A549 (cell line): ENCODE measurements around the gene SIRPA. TPM values are rescaled to one million over a fixed set of nuclear protein-coding genes. Genes with fewer than 3 reads are reported as not detected.

Experiments used
- ATAC-seq, 2 experiments: fragments of 200-7000 bp in 1 of 2; fragments of >200 bp in 1 of 2; cut with Nextera tagmentation in 1 of 2; cut with Tn5 transposase in 1 of 2; 3 replicates each; pipeline versions ENCODE4 v1.8.0 to v1.9.1; 2018 to 2020; ENCODE audit warnings: mild to moderate bottlenecking in 1 of 2, moderate library complexity in 1 of 2
- CTCF ChIA-PET: fragments of 300-600 bp; sonication (Branson Sonifier 250); formaldehyde crosslinking; extraction: SDS; loops from one replicate; lab custom pipeline; 2021; ENCODE audit warnings: antibody characterized with exemption, inconsistent platforms; lab: Yijun Ruan, JAX
- POLR2A ChIA-PET: fragments of 350-600 bp; formaldehyde crosslinking; extraction: SDS; loops from one replicate; lab custom pipeline; 2021; ENCODE audit warnings: antibody characterized with exemption, inconsistent platforms; lab: Yijun Ruan, JAX
- DNase-seq, 2 experiments: peaks; one replicate each; pipeline versions ENCODE4 v3.0.0 to v3.0.0-alpha.2; 2011 to 2016; ENCODE audit warnings: low read depth in 1 of 2, low spot score in 1 of 2
- FAIRE-seq: peaks from 2 replicates; lab custom pipeline; 2011; peaks lifted over from hg19 to GRCh38; lab: Jason Lieb, UNC
- H3K27ac ChIP-seq, 2 experiments: fragments of >200 bp; sonication (Bioruptor Twin); formaldehyde crosslinking; 3 replicates each; pipeline ENCODE4 v1.5.1; 2016 to 2017
- H3K4me1 ChIP-seq: fragments of >200 bp; sonication (Bioruptor Twin); formaldehyde crosslinking; 3 replicates; pipeline ENCODE4 v1.6.1; 2016
- H3K4me2 ChIP-seq: fragments of >200 bp; sonication (Bioruptor Twin); formaldehyde crosslinking; 3 replicates; pipeline ENCODE4 v1.6.1; 2016
- H3K4me3 ChIP-seq: fragments of >200 bp; sonication (Bioruptor Twin); formaldehyde crosslinking; 3 replicates; pipeline ENCODE4 v1.5.1; 2016
- H3K9me3 ChIP-seq: fragments of >200 bp; sonication (Bioruptor Twin); formaldehyde crosslinking; 3 replicates; pipeline ENCODE4 v1.6.1; 2016
- CBX8 ChIP-seq: fragments of 200-600 bp; sonication (generic); IDR thresholded peaks from 2 replicates; pipeline ENCODE4 v1.6.1; 2016
- CEBPB ChIP-seq, 2 experiments: fragments of >200 bp in 1 of 2; sonication (Bioruptor Twin) in 1 of 2; formaldehyde crosslinking in 1 of 2; IDR thresholded peaks; 2 replicates each; pipeline ENCODE4 v1.6.1; 2012 to 2016
- CHD4 ChIP-seq: fragments of 200-600 bp; sonication (generic); IDR thresholded peaks from 2 replicates; pipeline ENCODE4 v1.6.1; 2016; ENCODE audit warnings: antibody characterized with exemption, mild to moderate bottlenecking, borderline replicate concordance
- EHMT2 ChIP-seq: fragments of 200-600 bp; sonication (generic); IDR thresholded peaks from 2 replicates; pipeline ENCODE4 v1.6.1; 2016; ENCODE audit warnings: antibody characterized with exemption, low read depth, mild to moderate bottlenecking, moderate library complexity
- EP300 ChIP-seq, 2 experiments: fragments of >200 bp; sonication (Bioruptor Twin); formaldehyde crosslinking; IDR thresholded peaks; 2 replicates in 1 of 2; 3 replicates in 1 of 2; pipeline ENCODE4 v1.6.1; 2016 to 2017
- ESRRA ChIP-seq: fragments of 150-350 bp; IDR thresholded peaks from 2 replicates; pipeline ENCODE4 v1.6.1; 2014; ENCODE audit warnings: mild to moderate bottlenecking, low read length, borderline replicate concordance
- FOSB ChIP-seq: fragments of 250-450 bp; sonication (Bioruptor Pico); IDR thresholded peaks from 2 replicates; pipeline ENCODE4 v1.5.0; 2020; ENCODE audit warnings: mild to moderate bottlenecking, moderate library complexity
- FOSL2 ChIP-seq, 2 experiments: fragments of 450-650 bp in 1 of 2; fragments of >200 bp in 1 of 2; sonication (Bioruptor Twin) in 1 of 2; formaldehyde crosslinking; IDR thresholded peaks; 2 replicates each; pipeline versions ENCODE4 v1.5.0 to v1.6.1; 2016 to 2020; ENCODE audit warnings: mild to moderate bottlenecking in 1 of 2, moderate library complexity in 1 of 2
- HDAC2 ChIP-seq: fragments of 200-600 bp; sonication (generic); IDR thresholded peaks from 2 replicates; pipeline ENCODE4 v1.6.1; 2016
- HOXB13 ChIP-seq: fragments of 250-450 bp; sonication (Bioruptor Pico); IDR thresholded peaks from 2 replicates; pipeline ENCODE4 v1.5.0; 2020; ENCODE audit warnings: low read depth, mild to moderate bottlenecking, moderate library complexity
- HOXB5 ChIP-seq: fragments of 250-450 bp; sonication (Bioruptor Pico); IDR thresholded peaks from 2 replicates; pipeline ENCODE4 v1.5.0; 2020; ENCODE audit warnings: mild to moderate bottlenecking, moderate library complexity
- JUN ChIP-seq, 2 experiments: fragments of >200 bp; sonication (Bioruptor Twin); formaldehyde crosslinking; IDR thresholded peaks; 2 replicates in 1 of 2; 3 replicates in 1 of 2; pipeline ENCODE4 v1.6.1; 2016 to 2017
- JUNB ChIP-seq: fragments of >200 bp; sonication (Bioruptor Twin); formaldehyde crosslinking; IDR thresholded peaks from 2 replicates; pipeline ENCODE4 v1.6.1; 2016
- KDM5A ChIP-seq: fragments of 200-600 bp; sonication (generic); IDR thresholded peaks from 2 replicates; pipeline ENCODE4 v1.6.1; 2016; ENCODE audit warnings: antibody characterized with exemption, mild to moderate bottlenecking
- MAFK ChIP-seq: fragments of 450-650 bp; IDR thresholded peaks from 2 replicates; pipeline ENCODE4 v1.6.1; 2014; ENCODE audit not compliant: partially characterized antibody
- MAZ ChIP-seq: fragments of 150-350 bp; IDR thresholded peaks from 2 replicates; pipeline ENCODE4 v1.6.1; 2014; ENCODE audit warnings: antibody characterized with exemption, low read depth, low read length, borderline replicate concordance
- NR3C1 ChIP-seq: fragments of >200 bp; sonication (Bioruptor Twin); formaldehyde crosslinking; IDR thresholded peaks from 3 replicates; pipeline ENCODE4 v1.6.1; 2017
- PHF8 ChIP-seq: fragments of 200-600 bp; sonication (generic); IDR thresholded peaks from 2 replicates; pipeline ENCODE4 v1.6.1; 2016; ENCODE audit warnings: low read depth, mild to moderate bottlenecking, antibody characterized with exemption, moderate library complexity, borderline replicate concordance
- RAD21 ChIP-seq, 2 experiments: fragments of >200 bp in 1 of 2; sonication (Bioruptor Twin) in 1 of 2; formaldehyde crosslinking in 1 of 2; IDR thresholded peaks in 1 of 2; conservative IDR thresholded peaks in 1 of 2; 2 replicates in 1 of 2; 3 replicates in 1 of 2; pipeline ENCODE4 v1.6.1; 2012 to 2018; ENCODE audit warnings: inconsistent platforms in 1 of 2
- RCOR1 ChIP-seq: fragments of 150-350 bp; IDR thresholded peaks from 2 replicates; pipeline ENCODE4 v1.6.1; 2014; ENCODE audit warnings: antibody characterized with exemption, low read length, low read depth
- RNF2 ChIP-seq: fragments of 200-600 bp; sonication (generic); IDR thresholded peaks from 2 replicates; pipeline ENCODE4 v1.6.1; 2016; ENCODE audit warnings: low read depth, mild to moderate bottlenecking, antibody characterized with exemption, moderate library complexity, borderline replicate concordance
- ZNF302 ChIP-seq: fragments of 250-450 bp; sonication (Bioruptor Pico); IDR thresholded peaks from 2 replicates; pipeline ENCODE4 v1.9.0; 2021; ENCODE audit warnings: inconsistent platforms, mild to moderate bottlenecking, moderate library complexity
- WGBS: methylation state at CpG from one replicate; pipeline ENCODE4 v1.1.6; 2017; ENCODE audit errors: missing lambda C conversion rate; 5-methylcytosine and 5-hydroxymethylcytosine counted together
- polyA plus RNA-seq, 4 experiments: library from polyadenylated mRNA; depleted of rRNA in 3 of 4; stranded (reverse); fragments of >200 nt; fragmentation: RNase III in 1 of 4; extraction: RNeasy Plus Mini Kit Qiagen cat#74134 plus additional on column Dnase treatment in 1 of 4; gene quantifications; 2 replicates in 3 of 4; 3 replicates in 1 of 4; pipeline ENCODE4 v1.2.3, GENCODE V29; 2011 to 2017
- TF ChIP-seq, protein P1 (sequence below): fragments of >200 bp; sonication (Bioruptor Twin); formaldehyde crosslinking; IDR thresholded peaks from 3 replicates; pipeline ENCODE4 v1.5.1; 2016
- TF ChIP-seq, protein P2 (sequence below): fragments of 150-350 bp; IDR thresholded peaks from 2 replicates; pipeline ENCODE4 v1.6.1; 2014; ENCODE audit warnings: low read depth, mild to moderate bottlenecking, low read length
- TF ChIP-seq, protein P3 (sequence below): fragments of 250-450 bp; sonication (Bioruptor Pico); IDR thresholded peaks from 2 replicates; pipeline ENCODE4 v1.5.0; 2021; ENCODE audit warnings: mild to moderate bottlenecking, moderate library complexity, borderline replicate concordance
- TF ChIP-seq, protein P4 (sequence below): fragments of >200 bp; sonication (Bioruptor Twin); formaldehyde crosslinking; IDR thresholded peaks from 3 replicates; pipeline ENCODE4 v1.6.1; 2016

The SIRPA gene
- polyA plus RNA-seq, 2 of the 4 experiments (the other 2 are of a cell fraction): 12.8 to 21.6 TPM

DNA sequence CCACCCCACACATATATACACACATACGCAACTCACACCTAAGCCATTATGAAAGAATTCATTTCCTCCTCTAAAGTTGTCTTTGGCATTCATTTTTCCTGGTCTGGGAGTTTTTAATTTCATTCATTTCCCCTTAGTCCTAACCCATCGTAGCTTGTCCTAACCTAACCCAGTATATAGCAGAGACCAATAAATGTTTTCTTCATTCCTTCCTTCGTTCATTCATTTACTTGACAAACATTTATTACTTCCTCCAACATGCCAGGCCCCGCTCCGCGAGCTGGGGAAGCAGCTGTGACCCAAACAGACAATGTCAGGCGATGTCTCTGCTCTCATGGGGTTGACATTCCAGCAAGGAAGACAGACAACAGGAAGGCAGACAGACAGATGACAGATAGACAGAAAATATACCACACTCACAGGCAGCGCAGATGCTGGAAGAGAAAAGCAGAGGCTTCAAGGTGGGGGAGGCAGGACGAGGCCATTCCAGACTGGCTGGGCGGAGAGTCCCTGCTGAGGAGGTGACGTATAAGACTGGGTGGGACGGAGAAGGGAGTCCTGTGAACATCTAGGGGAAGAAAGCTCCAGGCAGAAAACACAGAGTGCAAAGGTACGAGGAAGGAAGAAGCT, 33.7 kb upstream of the SIRPA start:
- no peak for TF ChIP-seq HOXB5 (CRISPR knock-in tag)
- TF ChIP-seq, protein P1, sequence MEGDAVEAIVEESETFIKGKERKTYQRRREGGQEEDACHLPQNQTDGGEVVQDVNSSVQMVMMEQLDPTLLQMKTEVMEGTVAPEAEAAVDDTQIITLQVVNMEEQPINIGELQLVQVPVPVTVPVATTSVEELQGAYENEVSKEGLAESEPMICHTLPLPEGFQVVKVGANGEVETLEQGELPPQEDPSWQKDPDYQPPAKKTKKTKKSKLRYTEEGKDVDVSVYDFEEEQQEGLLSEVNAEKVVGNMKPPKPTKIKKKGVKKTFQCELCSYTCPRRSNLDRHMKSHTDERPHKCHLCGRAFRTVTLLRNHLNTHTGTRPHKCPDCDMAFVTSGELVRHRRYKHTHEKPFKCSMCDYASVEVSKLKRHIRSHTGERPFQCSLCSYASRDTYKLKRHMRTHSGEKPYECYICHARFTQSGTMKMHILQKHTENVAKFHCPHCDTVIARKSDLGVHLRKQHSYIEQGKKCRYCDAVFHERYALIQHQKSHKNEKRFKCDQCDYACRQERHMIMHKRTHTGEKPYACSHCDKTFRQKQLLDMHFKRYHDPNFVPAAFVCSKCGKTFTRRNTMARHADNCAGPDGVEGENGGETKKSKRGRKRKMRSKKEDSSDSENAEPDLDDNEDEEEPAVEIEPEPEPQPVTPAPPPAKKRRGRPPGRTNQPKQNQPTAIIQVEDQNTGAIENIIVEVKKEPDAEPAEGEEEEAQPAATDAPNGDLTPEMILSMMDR: no peak
- TF ChIP-seq CBX8: no peak
- TF ChIP-seq MAFK: no peak
- TF ChIP-seq, protein P2, sequence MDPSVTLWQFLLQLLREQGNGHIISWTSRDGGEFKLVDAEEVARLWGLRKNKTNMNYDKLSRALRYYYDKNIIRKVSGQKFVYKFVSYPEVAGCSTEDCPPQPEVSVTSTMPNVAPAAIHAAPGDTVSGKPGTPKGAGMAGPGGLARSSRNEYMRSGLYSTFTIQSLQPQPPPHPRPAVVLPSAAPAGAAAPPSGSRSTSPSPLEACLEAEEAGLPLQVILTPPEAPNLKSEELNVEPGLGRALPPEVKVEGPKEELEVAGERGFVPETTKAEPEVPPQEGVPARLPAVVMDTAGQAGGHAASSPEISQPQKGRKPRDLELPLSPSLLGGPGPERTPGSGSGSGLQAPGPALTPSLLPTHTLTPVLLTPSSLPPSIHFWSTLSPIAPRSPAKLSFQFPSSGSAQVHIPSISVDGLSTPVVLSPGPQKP: no peak
- TF ChIP-seq RNF2: no peak
- TF ChIP-seq HDAC2: no peak
- TF ChIP-seq JUN (IDR thresholded peaks at IDR 0.05): no peak
- no peak for TF ChIP-seq ESRRA
- TF ChIP-seq JUNB: no peak
- no peak for TF ChIP-seq ZNF302 (CRISPR knock-in tag)
- no peak for TF ChIP-seq CEBPB (IDR thresholded peaks at IDR 0.05)
- TF ChIP-seq MAZ: no peak
- TF ChIP-seq HOXB13 (CRISPR knock-in tag): no peak
- TF ChIP-seq CHD4: no peak
- no peak for TF ChIP-seq NR3C1
- TF ChIP-seq, all 56 proteins: peak for 0
- FAIRE-seq (no peak), ATAC-seq (peak in 1 of 2 experiments; percentile 53; a peak in 3 of 6 replicates), DNase-seq (peak in 1 of 2 experiments; percentile 34)
- no peak overlapping the region for H3K4me2 ChIP-seq
- CTCF ChIA-PET: interaction anchor here (1.0 to 2.0 kb wide), 7 partner anchors 12 to 97 kb away, joined by 3 to 6 read pairs (median 3); no protein-coding TSS in a partner anchor
- no peaks in the 10 kb centered on the region for H3K4me1 ChIP-seq
- WGBS: 61% methylated on average over 13 of the region's 13 CpGs
- no peak overlapping the region for H3K27ac ChIP-seq
- POLR2A ChIA-PET: no interaction called here
- H3K4me3 ChIP-seq: no peak overlapping the region
- no peaks in the 10 kb centered on the region for H3K9me3 ChIP-seq

DNA sequence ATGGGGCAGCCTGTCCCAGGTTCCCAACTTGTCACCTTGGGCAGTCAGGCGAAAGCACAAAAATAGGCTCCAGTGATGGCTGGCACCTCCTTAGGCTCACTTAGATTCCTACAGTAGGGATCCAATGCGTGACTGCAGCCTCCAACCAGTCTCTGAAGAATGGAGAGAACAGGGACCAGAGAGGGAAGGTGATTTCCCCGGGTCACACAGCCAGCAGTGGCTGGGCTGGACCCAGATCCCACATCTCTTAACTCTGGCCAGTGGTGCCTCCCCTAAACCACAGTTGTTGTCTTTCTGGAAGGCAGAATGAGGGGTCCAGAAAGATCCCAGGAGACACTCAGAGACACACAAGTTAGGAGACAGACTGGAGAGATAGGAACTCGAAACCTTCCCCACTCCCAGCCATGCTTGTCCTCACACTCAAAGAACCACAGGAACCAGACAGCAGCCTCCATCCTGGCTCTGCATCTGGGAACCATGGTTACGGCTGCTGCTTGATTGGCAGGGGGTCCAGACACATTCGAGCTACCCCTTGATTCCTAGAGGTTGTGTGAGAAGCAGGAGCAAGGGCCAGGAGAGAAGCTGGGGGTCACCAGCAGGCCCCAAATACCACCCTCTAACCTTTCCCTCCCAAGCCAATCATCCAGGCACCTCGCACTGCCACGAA, 33.1 kb upstream of the SIRPA start:
- ATAC-seq (no peak), FAIRE-seq (no peak), DNase-seq (no peak)
- peaks cover 6% of the 10 kb centered on the region for H3K4me1 ChIP-seq
- no peak overlapping the region for H3K27ac ChIP-seq
- TF ChIP-seq, protein P3, sequence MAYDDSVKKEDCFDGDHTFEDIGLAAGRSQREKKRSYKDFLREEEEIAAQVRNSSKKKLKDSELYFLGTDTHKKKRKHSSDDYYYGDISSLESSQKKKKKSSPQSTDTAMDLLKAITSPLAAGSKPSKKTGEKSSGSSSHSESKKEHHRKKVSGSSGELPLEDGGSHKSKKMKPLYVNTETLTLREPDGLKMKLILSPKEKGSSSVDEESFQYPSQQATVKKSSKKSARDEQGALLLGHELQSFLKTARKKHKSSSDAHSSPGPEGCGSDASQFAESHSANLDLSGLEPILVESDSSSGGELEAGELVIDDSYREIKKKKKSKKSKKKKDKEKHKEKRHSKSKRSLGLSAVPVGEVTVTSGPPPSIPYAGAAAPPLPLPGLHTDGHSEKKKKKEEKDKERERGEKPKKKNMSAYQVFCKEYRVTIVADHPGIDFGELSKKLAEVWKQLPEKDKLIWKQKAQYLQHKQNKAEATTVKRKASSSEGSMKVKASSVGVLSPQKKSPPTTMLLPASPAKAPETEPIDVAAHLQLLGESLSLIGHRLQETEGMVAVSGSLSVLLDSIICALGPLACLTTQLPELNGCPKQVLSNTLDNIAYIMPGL: no peak
- no peak for TF ChIP-seq FOSB (CRISPR knock-in tag)
- no peak for TF ChIP-seq FOSL2 (IDR thresholded peaks at IDR 0.05)
- TF ChIP-seq FOSL2 (CRISPR knock-in tag; IDR thresholded peaks at IDR 0.05): no peak
- TF ChIP-seq EHMT2: no peak
- no peak for TF ChIP-seq EP300 (IDR thresholded peaks at IDR 0.05)
- TF ChIP-seq RAD21 (conservative IDR thresholded peaks at IDR 0.05 in 1 of 2, IDR thresholded peaks at IDR 0.05 in 1 of 2): no peak
- TF ChIP-seq RCOR1: no peak
- TF ChIP-seq, protein P4, sequence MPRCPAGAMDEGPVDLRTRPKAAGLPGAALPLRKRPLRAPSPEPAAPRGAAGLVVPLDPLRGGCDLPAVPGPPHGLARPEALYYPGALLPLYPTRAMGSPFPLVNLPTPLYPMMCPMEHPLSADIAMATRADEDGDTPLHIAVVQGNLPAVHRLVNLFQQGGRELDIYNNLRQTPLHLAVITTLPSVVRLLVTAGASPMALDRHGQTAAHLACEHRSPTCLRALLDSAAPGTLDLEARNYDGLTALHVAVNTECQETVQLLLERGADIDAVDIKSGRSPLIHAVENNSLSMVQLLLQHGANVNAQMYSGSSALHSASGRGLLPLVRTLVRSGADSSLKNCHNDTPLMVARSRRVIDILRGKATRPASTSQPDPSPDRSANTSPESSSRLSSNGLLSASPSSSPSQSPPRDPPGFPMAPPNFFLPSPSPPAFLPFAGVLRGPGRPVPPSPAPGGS: no peak
- TF ChIP-seq KDM5A: no peak
- no peak for TF ChIP-seq PHF8
- no peak for TF ChIP-seq HDAC2
- 68% methylated on average over 8 of the region's 8 CpGs for WGBS
- no peaks in the 10 kb centered on the region for H3K9me3 ChIP-seq
- no peak overlapping the region for H3K4me3 ChIP-seq
- POLR2A ChIA-PET: no interaction called here
- H3K4me2 ChIP-seq: no peak overlapping the region
- CTCF ChIA-PET: interaction anchor here (1.0 to 2.0 kb wide), 7 partner anchors 11 to 353 kb away, joined by 3 to 6 read pairs (median 3); no protein-coding TSS in a partner anchor
